ENCODE results near the gene PALD1.

Gene PALD1

DNA sequence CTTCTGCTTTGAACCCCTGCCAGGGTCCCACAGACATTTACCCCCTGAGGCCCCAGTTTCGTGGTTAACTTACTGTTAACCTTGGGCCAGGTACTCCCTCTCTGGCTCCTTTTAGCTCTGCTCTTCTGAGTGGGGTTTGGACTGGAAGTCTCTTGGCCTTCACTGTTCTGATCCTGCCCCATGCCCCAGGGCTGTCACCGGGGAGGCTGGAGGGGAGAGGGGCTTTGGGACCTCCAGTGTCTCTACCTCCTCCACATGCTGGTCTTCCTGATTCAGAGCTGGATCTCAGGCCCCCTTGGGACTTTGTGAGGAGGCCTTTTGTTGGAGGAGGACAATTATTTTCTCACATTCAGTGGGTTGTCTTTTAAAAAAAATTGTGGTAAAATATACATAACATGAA, 12.7 kb upstream of the PALD1 start:
- no peak for DNase-seq (ENCODE audit: low read depth)
- H3K4me3 ChIP-seq (ENCODE audit: low read depth, low read length) = no peak overlapping the region
- TF ChIP-seq CTCF (IDR thresholded peaks at IDR 0.05; ENCODE audit: insufficient read depth, low read depth, low read length, missing control alignments) = no peak

DNA sequence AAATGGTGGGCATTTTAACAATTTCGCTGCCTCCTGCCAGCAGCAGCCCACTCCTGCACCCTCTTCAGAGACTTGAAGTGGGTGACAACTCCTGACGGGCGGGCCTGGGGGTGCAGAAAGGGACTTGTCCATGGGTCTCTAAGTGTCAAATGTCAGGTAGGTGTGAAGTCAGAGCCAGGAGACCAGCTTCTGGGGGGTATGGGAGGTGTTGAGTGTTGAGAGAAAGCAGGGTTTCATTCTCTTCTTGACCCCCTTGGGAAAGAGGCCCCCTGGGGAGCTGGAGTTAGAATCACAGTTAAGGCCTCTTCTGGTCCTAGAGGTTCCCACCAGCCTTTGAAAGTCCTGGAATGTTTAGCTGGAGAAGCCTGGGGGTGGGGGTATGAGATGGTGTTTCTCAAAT, 11.6 kb upstream of the PALD1 start:
- no peak overlapping the region for H3K4me3 ChIP-seq (ENCODE audit: low read depth, low read length)
- no peak for TF ChIP-seq CTCF (IDR thresholded peaks at IDR 0.05; ENCODE audit: insufficient read depth, low read depth, low read length, missing control alignments)
- DNase-seq (ENCODE audit: low read depth) = no peak

GRCh38 chr10:70472799-70473454, 5.6 kb upstream of the PALD1 start:
- no peak for DNase-seq (ENCODE audit: low read depth)
- no peak for TF ChIP-seq CTCF (IDR thresholded peaks at IDR 0.05; ENCODE audit: insufficient read depth, low read depth, low read length, missing control alignments)
- H3K4me3 ChIP-seq (ENCODE audit: low read depth, low read length) = no peak overlapping the region

- H3K4me3 ChIP-seq (ENCODE audit: low read depth, low read length) = no peak overlapping the region
- TF ChIP-seq CTCF (IDR thresholded peaks at IDR 0.05; ENCODE audit: insufficient read depth, low read depth, low read length, missing control alignments) = no peak
- no peak for DNase-seq (ENCODE audit: low read depth)
These were observed 3.8 kb upstream of the PALD1 start for GRCh38 chr10:70474780-70475179.

DNA sequence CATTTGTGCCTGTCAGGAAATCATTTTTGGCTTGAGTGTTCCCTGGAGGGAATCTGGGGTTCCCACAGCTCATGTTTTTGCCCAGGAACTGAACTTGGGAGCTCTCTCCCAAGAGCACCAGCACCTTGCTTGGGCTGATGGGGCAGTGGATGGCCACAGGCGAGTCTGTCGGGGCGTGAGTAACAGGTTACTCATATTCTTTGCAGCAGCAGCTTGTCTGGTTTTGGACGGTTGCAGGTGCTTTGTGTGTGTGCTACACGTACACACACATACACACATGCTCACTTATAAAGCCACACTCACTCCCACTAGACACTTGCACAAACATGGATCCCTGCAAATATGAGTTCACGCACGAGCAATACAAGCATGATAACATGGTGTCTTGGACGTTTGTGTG, 2.9 kb upstream of the PALD1 start:
- no peak for DNase-seq (ENCODE audit: low read depth)
- H3K4me3 ChIP-seq (ENCODE audit: low read depth, low read length) = no peak overlapping the region
- no peak for TF ChIP-seq CTCF (IDR thresholded peaks at IDR 0.05; ENCODE audit: insufficient read depth, low read depth, low read length, missing control alignments)

- no peak for TF ChIP-seq CTCF (IDR thresholded peaks at IDR 0.05; ENCODE audit: insufficient read depth, low read depth, low read length, missing control alignments)
- peak; percentile 62 for DNase-seq (ENCODE audit: low read depth)
- no peak overlapping the region for H3K4me3 ChIP-seq (ENCODE audit: low read depth, low read length)
These were observed 2.1 kb upstream of the PALD1 start for GRCh38 chr10:70476249-70477035.

All from GM12865 (cell line).